SK-N-DZ (cell line): ENCODE results near the gene SLC4A3. TPM values are rescaled to one million over a fixed set of nuclear protein-coding genes. Genes with fewer than 3 reads are reported as not detected.
A peak's percentile ranks its signal among the peaks of the same experiment; 100 is the strongest.

Experiments
- DNase-seq: peaks from one replicate; pipeline ENCODE4 v3.0.0-alpha.2; 2015; ENCODE audit warnings: low spot score
- polyA plus RNA-seq, 2 experiments: library from polyadenylated mRNA; depleted of rRNA; stranded (reverse); fragments of >200 nt; gene quantifications; 2 replicates each; pipeline ENCODE4 v1.2.3, GENCODE V29; 2014

The SLC4A3 gene, protein sequence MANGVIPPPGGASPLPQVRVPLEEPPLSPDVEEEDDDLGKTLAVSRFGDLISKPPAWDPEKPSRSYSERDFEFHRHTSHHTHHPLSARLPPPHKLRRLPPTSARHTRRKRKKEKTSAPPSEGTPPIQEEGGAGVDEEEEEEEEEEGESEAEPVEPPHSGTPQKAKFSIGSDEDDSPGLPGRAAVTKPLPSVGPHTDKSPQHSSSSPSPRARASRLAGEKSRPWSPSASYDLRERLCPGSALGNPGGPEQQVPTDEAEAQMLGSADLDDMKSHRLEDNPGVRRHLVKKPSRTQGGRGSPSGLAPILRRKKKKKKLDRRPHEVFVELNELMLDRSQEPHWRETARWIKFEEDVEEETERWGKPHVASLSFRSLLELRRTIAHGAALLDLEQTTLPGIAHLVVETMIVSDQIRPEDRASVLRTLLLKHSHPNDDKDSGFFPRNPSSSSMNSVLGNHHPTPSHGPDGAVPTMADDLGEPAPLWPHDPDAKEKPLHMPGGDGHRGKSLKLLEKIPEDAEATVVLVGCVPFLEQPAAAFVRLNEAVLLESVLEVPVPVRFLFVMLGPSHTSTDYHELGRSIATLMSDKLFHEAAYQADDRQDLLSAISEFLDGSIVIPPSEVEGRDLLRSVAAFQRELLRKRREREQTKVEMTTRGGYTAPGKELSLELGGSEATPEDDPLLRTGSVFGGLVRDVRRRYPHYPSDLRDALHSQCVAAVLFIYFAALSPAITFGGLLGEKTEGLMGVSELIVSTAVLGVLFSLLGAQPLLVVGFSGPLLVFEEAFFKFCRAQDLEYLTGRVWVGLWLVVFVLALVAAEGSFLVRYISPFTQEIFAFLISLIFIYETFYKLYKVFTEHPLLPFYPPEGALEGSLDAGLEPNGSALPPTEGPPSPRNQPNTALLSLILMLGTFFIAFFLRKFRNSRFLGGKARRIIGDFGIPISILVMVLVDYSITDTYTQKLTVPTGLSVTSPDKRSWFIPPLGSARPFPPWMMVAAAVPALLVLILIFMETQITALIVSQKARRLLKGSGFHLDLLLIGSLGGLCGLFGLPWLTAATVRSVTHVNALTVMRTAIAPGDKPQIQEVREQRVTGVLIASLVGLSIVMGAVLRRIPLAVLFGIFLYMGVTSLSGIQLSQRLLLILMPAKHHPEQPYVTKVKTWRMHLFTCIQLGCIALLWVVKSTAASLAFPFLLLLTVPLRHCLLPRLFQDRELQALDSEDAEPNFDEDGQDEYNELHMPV
- polyA plus RNA-seq (2014; cell fraction: cytosol; rRNA removed): 0.30 and 0.46 TPM in 2 replicates
- polyA plus RNA-seq (2014; cell fraction: nucleus; rRNA removed): 3.8 and 6.3 TPM in 2 replicates

DNA sequence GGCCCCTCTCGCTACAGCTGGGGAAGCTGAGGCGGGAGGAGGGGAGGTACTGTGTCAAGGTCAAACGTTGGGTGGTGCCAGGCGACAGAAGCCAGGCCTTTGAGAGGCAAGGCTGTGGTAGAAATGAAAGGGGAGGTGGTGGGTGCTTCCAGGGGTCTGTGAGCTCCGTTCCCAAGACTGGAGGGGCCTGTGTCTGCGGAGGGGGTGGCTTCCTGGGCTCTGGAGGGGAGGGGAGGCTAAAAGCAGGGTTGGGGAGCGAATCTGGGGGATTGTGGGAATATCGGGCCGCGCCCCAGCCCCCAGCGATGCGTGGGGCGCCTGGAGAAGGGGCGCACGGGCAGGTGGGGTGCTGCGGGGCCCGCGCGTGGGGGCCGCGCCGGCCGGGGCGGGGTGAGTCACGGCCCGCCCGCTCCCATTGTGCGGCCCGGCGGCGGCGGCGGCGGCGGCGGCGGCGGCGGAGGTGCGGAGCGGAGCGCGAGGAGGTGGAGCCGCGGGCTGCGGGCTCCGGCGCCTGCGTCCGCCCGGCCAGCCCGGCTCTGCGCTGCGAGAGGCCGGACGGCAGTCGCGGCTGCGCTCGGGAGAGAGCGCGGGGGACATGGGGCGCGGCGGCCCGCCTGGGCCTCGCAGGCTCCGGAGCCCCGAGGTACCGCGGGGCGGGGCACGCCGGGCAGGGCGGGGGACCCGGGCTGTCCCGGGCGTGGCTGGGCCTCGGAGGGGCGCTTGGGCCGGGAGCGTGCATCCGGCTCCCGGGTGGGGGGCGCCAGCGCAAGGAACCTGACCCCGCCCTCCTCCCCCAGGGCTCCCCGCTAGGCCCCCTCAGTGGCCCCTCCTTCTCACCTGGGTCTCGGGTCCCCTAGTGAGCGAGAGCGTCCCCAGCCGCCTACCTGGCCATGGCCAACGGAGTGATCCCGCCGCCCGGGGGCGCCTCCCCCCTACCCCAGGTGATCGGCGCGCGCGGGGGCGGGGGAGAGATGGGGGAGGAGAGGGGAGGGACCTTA lies at the start of gene SLC4A3:
Gene SLC4A3, plus strand, starts transcription at position 528 of the 998 bp plus-strand sequence. Its CDS starts 363 bp downstream, at position 891.
- no peak for DNase-seq

DNA sequence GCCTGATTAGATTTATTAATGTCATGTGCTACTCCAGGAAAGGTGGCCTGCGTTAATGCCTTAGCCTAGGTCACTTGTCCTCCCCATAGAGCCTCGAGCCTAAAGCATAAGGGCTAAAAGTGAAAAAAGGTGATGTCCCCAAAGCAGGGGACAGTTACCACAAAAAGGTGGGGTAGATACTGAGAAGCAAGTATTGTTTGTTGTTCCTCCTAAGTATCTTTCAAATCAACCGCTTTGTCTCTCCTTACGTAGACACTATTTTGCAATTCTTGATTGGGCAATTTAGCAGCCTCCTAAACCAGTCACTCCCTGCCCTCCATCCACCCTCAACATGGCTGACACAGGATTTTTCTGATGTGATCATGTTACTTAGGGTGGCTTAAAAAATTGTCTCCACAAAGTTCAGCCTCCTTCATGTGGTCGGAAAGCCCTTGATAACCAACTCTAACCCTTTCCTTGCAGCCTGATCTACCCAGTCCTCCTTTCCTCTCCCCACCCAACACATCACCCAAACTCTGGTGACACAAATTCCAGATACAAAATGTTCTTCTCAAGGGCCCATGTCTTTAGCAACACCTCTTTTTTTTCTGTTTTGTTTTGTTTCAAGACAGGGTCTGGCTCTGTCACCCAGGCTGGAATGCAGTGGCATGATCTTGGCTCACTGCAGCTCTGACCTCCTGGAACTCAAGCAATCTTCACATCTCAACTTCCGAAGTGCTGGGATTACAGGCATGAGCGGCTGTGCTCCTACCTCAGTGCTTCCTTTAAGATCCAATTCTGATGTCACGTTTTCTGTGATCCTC lies 48.4 kb upstream of the SLC4A3 start:
- no peak for DNase-seq

DNA sequence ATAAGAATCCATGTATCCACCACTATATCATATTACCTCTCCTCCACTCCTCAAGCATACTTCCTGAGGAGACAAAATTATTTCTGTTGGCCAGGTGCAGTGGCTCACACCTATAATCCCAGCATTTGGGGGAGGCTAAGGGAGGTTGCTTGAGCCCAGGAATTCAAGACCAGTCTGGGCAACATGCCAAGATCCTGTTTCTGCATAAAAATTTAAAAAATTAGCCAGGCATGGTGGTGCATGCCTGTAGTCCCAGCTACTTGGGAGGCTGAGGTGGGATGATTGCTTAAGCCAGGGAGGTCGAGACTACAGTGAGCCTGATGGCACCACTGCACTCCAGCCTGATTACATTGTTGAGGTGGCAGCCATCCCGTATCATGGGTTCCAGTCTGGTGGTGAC lies 46.1 kb upstream of the SLC4A3 start:
- no peak for DNase-seq

DNA sequence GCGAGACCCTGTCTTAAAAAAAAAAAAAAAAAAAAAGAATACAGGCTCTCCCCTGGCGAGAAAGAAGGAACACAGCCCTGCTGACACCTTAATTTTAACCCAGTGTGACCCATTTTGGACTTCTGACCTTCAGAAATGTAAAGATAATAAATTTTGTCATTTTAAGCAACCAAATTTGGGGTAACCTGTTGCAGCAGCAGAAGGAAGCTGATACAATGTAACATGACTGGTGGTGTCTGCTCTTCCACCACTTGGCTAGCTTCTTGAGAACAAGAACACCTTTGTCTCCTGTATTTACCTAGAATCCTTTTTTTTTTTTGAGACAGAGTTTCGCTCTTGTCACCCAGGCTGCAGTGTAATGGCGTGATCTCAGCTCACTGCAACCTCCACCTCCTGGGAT lies 36.3 kb upstream of the SLC4A3 start:
- DNase-seq: no peak

DNA sequence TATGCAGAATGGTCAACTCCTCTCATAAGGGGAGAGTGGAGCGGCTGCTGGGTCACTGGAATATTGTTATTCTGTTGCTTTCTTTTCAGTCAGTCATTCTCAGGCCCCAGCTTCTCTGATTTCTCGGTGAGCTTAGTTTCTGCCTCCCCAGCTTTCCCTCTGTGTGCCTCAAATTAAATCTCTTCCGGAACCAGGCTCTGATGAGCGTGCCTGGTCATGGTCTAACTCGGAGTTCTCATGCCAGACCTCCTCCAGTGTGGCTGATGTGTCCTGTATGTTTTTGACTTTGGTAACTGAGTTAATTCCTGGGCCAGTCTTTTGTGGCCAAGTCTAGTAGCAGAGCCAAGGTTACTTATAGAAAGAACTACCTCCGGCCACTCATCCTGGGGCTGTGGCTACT lies 34.7 kb upstream of the SLC4A3 start:
- peak; percentile 37 for DNase-seq

DNA sequence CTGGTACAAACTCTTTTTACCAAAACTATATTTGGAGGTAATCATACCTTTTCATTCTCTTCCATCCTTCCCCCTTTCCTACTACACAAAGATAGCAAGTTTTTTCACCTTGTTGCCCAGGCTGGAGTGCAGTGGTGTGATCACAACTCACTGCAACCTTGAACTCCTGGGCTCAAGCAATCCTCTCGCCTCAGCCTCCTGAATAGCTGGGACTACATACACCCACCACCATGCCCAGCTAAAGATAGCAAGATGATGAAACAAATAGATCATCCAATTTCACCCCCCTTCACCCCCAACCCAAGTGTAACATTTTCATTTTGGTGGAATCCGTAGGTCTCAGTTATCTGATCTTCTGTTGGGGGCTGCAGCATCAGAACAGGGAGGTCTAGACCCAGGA lies 34.3 kb upstream of the SLC4A3 start:
- DNase-seq: no peak

DNA sequence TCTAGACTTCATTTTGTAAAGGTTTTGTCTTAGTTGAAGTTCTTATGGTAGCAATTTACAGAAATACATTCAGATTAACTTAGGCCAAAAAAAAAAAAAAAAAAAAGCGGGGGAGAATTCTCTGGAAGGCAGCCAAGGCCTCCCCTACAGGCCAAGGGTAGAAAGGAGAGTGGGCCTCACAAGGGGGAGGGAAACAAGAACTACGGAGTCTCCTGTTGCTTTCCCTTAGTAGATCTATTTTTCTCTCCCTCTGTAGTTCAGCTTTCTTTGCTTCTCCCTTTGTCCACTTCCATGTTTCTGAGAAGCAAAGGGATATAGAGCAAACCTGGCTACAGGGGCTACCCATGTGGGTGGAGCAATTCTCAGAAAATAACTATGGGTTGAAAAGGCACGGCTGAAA lies 32.2 kb upstream of the SLC4A3 start:
- DNase-seq: no peak

DNA sequence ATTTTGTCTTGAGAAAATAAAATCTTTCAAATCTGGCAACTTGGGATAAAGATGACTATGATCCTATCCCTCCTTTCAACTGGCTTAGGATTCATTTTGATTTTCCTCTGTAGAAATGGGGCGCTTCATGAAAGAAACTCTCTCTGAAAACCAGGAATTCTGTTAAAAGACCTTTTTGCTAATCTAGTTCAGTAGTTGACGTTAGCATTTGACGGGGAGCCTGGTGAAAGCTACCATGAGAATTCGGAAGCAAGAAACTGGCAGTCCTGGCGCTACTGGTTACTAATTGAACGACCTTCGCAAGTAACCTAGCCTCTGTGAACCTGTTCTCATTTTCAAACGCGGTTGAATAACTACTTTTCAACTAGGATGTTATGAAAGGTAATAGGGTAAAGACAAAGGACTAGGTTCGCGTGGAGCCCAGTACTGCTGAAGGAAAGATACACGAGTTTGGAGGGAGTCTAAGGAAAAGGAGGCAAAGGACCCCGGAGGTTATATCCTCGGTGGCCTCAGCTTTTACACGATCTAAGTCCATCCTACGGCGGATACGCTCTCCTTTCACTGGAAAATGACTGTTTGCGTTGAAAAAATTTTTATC lies 30.4 kb upstream of the SLC4A3 start:
- no peak for DNase-seq

DNA sequence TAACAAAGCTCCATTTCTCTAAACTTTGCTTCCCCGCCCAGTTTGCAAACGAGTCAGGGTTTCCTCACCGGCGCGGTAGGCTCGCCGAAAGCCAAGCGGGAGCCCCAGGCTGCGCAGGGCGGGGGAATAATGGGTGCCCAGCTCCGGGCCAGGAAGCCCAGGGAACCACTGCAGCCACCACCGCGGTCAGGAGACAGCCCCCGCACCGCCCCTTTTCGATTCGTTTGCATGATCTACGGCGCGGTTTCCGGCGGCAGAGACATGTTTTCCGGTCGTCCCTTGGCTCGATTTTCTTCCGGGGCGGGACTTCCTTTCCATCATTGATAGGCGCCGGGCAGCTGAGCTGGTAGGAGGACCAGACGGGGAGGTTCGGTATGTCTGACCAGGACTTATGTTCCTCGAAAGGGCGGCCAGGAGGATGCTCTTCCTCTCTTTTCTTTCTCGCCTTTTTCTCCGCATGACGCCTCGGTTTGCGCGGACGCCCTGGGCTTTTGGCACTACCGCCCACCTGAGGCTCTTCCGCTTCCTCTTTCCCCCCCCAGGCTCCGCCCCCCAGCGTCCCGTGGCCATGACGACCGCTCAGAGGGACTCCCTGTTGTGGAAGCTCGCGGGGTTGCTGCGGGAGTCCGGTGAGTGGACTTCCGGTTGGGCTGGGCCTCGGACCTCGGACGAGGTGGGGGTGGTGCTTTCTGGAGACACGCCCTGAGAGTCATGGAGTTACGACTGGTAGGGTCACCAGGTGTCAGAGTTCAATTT lies 29.7 kb upstream of the SLC4A3 start, which contains the start of gene STK11IP:
Gene STK11IP, plus strand, starts transcription at position 306 of the 756 bp plus-strand sequence. Its CDS starts 263 bp downstream, at position 569.
- DNase-seq: peak; percentile 97

DNA sequence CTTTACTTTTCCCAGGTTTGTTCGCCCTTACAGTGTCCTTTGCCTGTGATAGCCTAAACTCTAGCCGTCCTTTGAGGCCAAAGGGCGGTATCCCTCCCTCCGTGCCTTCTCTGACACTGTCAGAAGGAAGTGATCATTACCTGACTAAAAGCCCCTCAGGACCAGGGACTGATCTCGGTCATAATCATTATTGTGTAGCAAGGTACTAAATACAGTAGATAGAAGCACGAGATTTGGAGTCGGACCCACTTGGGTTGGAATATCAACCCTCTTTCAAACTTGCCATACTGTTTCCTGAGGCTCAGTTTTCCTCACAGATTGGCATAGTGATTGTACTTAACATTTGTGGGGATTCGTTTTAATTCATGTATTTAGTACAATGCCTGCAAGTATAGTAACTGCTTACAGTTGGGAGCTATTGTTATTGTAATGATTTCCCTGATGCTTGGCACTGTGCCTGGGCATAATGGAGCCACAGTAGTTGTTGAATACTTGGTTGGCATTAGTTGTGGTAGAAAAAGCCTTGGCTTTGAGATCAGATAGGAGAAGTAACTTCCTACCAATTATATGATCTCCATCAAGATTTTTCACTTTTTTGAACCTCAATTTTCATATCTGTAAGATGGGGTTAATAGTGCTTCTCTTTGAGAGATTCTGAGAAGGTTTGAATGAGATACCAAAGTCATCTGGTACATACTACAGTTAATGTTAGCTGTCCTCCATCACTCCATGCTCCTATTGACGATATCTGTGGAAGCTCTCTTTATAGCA lies 28.9 kb upstream of the SLC4A3 start:
- no peak for DNase-seq

DNA sequence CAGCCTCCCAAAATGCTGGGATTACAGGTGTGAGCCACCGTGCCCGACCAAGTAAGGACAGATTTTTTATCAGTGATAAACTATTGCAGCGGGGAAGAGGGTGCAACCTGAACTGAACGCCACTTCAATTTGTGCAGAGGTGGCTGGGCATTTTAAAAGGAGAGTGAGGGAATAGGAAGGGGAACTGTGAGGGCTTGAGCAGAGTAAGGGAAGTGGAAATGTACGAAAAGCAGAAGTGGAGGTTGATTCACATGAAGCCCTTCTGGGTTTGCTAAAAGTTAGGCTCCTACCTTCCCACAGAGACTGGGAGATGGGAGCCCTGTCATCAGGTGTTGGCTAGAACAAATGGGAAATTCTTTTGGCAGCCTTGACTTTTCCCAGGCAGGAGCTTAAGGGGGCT lies 23.7 kb upstream of the SLC4A3 start:
- no peak for DNase-seq

DNA sequence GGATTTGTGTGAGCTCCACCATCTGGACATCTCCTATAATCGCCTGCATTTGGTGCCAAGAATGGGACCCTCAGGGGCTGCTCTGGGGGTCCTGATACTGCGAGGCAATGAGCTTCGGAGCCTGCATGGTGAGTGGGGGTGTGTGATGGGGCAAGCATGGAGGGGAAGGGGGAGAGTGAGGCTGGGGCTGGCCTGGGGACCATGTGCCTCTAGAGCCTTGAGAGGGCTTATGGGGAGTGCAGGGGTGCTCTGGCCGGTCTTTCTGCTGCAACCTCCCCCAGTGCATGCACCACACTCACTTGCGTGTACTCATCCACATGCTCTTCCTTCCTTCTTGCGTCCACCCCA lies 21.8 kb upstream of the SLC4A3 start:
- DNase-seq: no peak

DNA sequence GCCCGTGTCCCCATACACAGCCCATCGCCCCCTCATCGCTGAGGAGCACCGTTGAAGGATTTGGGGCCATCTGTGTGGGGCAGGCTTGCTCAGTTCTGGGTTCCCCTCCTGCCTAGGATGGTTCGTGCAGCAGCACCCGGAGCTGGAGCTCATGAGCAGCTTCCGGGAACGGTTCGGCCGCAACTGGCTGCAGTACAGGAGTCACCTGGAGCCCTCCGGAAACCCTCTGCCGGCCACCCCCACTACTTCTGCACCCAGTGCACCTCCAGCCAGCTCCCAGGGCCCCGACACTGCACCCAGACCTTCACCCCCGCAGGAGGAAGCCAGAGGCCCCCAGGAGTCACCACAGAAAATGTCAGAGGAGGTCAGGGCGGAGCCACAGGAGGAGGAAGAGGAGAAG lies 19.5 kb upstream of the SLC4A3 start:
- no peak for DNase-seq

DNA sequence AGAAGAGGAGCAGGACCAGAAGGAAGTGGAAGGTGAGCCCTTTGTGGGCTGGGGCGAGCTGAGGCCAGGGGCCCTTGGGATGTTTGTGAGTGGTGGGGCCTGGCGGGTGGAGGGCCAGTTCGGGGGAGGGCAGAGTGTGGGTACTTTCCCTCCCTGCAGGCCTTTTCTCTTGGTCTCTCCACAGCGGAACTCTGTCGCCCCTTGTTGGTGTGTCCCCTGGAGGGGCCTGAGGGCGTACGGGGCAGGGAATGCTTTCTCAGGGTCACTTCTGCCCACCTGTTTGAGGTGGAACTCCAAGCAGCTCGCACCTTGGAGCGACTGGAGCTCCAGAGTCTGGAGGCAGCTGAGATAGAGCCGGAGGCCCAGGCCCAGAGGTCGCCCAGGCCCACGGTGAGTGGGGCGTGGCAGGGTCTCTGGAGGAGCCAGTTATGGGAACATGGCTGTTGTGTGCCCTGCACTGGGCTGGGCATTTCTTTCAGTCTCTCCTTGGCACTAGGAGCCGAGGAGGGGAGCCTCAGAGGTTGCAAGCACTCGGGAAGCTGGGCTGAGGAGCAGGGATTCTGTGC lies 18.9 kb upstream of the SLC4A3 start:
- no peak for DNase-seq

DNA sequence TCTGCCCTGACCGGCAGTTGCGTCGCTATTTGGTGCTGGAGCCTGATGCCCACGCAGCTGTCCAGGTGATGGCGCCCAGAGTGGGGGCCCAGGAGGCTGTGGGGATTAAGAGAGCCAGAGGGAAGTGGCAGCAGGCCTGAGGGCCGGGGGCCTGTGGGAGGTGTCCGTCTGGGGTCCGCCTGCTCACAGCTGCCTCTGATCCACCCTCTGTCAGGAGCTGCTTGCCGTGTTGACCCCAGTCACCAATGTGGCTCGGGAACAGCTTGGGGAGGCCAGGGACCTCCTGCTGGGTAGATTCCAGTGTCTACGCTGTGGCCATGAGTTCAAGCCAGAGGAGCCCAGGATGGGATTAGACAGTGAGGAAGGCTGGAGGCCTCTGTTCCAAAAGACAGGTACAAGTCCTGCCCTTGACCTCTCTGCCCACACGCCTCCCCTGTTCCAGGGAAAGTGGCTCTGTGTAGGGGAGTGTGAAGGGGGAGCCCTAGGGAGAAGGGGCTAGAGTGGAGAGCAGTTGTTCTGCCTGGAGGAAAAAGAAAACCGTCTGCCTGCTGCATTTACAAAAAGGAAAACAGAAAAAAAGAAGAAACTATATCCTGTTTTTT lies 18.2 kb upstream of the SLC4A3 start:
- no peak for DNase-seq

DNA sequence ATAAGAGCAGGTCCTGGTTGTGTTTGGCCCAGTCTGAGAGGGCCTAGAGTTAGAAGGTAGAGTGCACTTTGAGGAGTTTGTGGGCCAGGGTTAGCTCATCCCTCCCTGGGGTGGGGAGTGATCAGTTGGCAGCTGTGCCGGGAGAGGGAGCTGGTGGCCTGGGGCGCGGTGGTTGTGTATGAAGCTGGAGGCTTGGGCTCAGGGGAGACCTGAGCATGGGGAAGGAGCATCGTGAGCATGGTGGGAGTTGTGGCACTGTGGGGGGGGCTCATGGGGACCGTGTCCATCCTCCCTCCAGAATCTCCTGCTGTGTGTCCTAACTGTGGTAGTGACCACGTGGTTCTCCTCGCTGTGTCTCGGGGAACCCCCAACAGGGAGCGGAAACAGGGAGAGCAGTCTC lies 16.1 kb upstream of the SLC4A3 start:
- no peak for DNase-seq
